H4 (cell line): ENCODE results near the gene IKZF2. TPM values are rescaled to one million over a fixed set of nuclear protein-coding genes. Genes with fewer than 3 reads are reported as not detected.

ENCODE experiments used
- DNase-seq: peaks from one replicate; pipeline ENCODE4 v3.0.0-alpha.2; 2015; ENCODE audit warnings: low spot score
- total RNA-seq: library from RNA; depleted of rRNA; stranded (reverse); fragments of >200 nt; shearing (Covaris generic); gene quantifications from 2 replicates; pipeline ENCODE4 v1.2.3, GENCODE V29; 2014

IKZF2 gene
- total RNA-seq, 1 experiment from 2014 or later: 1.7 TPM

DNA sequence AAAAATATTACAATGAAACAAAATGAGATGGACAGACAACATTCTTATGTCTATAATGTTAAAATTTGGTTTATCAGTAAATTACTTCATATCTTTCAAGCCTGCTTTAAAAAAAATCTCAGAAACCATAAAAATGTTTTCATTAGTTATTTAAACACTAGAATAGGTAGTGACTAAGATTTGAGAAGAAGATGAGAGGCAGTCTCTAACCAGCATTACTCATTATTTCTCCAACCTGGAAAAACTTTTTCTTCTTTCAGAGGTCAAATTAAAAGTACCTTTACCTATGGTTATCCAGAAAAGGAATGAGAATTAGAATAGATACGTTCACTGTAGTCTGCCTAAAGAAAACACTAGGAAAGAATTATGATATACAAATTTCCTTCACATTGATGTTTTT lies 50.3 kb downstream of the IKZF2 start:
- DNase-seq: no peak

DNA sequence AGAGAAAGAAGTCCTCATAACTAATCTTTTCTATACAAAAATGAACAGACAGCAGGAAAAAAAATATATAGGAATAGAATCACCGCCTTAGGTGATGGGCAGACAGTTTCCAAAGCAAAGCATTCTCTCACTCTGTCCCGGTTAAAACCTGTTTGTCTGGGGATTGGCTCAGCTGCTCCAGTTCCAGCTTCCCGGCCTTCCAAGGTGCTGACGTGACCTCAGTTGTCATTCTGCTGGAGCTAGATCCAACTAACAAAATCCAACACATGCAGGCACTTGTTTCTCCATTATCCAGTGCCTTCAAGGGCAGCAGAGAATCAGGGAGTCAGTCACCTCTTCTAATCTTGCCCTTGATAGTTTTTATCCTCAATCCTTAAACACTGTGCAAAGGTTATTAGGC lies 52.8 kb downstream of the IKZF2 start:
- DNase-seq: no peak

DNA sequence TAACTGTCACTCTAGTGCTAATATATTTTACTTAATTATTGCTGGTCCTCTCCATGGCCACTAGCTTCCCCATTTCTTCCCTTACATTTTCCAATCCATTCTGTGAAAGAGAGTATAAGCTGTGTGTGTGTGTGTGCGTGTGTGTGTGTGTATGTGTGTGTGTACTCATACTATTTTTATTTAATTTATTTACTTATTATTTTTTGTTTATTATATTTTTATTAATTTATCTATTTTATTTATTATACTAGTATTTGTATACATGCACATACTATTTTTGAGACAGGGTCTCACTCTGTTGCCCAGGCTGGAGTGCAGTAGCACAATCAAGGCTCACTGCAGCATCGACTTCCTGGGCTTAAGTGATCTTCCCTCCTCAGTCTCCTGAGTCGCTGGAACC lies 59.6 kb downstream of the IKZF2 start:
- DNase-seq: no peak

DNA sequence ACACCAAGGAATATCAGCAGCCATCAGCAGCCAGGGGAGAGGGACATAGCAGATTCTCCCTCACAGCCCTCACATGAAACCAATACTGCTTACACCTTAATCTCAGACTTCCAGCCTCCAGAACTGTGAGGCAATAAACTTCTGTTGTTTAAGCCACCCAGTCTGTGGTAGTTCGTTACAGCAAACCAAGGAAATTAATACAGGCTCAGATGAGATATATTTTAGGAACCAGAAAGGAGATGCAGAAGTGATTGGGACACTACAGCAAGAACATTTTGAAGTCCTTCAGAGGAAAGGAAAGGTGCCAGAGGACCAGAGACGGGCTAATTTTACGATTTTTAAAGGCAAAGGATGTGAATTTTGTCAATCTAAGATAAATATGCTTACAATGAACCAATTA lies 60.6 kb downstream of the IKZF2 start:
- DNase-seq: no peak

GRCh38 chr2:213089438-213089837 lies 62.0 kb downstream of the IKZF2 start:
- no peak for DNase-seq

GRCh38 chr2:213087040-213087439 lies 64.4 kb downstream of the IKZF2 start:
- DNase-seq: no peak

DNA sequence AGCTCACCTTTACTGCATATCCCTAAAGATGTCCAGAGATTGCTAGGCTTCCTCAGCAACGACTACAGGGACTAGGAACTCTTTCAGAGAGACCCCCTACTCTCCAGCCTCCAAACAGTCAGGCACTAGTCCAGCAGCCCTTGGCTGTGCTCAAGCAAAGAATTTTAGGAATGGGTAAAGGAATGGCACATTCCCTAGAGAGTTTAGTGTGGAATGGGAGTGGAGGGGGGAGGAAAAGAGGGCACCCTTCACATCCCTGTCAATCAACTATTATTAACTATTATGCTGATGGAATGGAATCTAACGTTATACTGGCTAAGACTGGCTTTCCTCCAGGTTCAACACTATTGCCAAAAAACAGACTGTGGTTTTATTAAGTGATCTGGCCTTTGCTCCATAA lies 64.8 kb downstream of the IKZF2 start:
- DNase-seq: no peak

DNA sequence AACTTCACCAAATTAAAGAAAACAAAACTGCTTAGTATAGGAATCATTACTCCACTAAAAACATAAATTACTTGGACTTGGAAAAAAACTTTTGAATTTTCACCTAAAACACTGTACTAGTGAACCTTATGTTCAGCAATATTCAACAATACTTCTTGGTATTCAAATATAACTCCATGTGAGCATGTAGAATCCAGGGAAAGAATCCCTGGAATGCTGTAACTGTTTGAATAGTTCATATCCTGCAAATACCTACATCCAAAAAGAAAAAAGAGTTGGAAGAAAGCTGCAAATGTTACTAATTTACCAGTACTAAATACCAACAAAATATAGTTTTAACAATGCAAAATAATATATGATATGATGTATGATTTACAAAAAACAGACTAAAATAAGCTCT lies 65.4 kb downstream of the IKZF2 start:
- no peak for DNase-seq

DNA sequence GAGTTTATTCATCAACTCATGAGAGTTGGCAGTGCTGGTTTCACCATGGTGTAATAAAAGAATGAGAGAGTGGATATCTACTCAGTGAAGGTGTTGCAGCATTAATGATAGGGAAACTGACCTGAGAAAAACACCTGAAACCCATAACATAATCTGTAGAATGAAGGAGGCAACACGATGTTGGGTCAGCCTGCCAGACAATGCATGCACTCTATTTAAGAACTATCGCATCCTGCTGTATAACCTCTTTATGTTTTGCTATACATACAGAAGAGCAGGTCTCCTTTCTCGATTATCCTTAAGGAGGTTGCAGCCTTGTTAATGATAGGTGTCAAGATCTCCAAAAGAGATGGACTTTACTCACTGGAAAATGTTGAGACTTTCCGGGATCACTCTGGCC lies 65.9 kb downstream of the IKZF2 start:
- DNase-seq: no peak

DNA sequence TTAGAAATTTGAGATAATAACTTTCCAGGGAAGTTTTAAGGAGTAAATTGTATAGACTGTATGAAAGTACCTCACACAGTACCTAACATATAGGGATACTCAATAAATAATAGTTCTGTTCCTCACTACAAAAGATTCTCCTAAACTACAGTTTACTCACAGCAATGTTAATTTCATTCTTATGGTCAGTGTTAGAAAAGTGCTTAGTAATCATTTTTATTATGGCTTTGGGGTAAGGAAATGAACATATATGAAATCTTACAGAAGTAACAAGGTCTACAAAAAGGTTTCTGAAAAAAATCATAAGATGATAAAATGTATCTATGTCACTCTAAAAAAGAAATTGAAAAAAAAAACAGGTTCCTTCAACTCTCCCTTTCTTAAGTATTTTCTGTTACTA lies 67.2 kb downstream of the IKZF2 start:
- DNase-seq: no peak

GRCh38 chr2:213080969-213081617 lies 70.3 kb downstream of the IKZF2 start:
- DNase-seq: no peak

- no peak for DNase-seq
Observed at GRCh38 chr2:213079756-213080155, 71.7 kb downstream of the IKZF2 start.

DNA sequence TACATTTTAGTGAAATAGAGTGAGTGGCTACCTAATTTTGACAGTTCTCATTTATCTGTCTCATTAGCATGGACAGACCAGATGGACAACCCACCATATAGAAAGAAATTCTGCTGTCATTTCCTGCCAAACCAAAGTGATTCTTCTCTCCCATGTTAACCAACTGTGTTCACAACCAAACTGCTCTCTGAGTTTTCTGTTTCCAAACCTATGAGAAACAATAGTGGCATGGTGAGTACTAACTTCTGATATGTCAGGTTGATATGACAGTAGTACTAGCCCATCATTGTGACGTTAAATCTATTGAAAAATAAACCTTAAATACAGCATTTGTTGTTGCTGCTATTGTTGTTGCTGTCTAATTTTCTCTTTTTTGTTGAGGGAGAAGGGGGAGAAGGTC lies 72.7 kb downstream of the IKZF2 start:
- no peak for DNase-seq

DNA sequence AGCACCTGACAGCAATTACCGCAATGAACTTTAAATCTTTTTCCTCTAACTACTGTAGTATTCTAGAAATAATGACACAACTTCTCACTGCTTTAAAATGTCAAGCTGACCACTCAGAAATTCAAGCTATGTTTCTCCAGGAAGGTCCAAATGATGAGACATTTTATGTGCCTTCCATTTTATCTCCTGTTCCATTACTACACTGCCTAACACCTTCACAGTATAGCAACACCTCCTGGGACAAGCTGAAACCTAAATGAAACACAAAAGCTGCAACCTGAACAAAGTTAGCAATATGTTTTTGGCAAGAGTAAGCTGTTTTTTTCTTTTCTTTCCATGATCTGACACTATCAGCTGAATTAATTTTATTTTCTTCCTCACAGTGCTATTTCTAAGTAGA lies 81.9 kb downstream of the IKZF2 start:
- DNase-seq: no peak

DNA sequence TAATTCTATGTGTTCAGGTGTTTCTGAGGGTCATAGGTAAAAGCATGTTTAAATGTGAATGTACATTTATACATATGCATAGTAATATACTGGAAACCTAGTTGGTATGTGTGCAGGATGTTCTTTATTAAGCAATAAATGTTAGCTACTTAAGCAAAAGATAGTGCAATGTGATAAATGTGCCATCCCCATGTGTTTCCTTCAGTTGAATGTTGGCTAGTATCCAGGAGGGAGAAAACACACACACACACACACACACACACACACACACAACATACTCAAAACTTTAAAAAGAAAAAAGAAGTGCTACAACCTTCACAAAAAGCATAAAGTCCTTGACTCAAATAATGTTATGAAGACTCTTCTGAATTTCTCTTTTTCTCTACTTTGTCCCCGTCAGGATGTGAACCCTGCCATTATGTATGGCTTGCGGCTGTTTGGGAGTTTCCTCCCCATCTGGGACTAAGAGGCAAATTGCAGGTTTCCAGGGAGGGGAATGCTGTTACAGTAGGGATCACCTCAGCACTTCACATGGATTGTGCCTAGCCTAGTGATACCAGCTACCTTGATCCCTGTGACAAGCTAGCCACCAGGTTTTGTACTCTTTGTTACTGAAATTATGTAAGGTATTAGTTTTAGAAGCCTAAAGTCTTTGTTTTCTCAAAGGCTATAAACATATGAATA lies 82.6 kb downstream of the IKZF2 start:
- no peak for DNase-seq

DNA sequence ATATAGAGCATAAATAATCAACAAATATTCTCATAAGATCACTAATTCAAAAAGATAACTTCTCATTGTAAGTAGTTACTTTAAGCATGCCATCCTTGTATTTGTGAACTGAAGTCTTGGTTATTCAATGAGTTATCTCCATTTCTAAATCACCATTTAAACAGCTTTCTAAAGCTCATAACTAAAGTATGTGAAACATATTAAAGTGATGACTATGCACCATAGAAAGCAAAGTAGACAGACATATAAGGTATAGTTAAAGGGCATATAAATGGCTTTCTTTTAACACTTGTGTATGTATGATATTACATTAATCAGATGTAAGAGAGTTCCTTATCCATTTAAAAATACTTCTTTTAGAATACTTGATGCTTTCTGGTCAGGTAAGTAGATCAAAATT lies 83.5 kb downstream of the IKZF2 start:
- no peak for DNase-seq

DNA sequence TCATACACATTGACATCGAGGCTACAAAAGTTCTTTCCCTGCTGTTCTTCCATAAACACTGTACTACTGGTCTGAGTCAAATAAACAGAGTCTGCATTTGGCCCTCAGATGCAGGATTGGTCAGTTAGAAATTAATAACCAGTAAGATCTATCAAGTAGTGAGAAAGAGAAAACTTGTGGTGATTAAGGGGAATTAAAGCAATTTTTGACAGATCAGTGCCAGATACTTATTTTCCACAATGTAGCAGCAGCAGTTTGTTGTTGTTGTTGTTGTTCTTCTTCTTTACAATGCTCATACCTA lies 85.0 kb downstream of the IKZF2 start:
- no peak for DNase-seq

DNA sequence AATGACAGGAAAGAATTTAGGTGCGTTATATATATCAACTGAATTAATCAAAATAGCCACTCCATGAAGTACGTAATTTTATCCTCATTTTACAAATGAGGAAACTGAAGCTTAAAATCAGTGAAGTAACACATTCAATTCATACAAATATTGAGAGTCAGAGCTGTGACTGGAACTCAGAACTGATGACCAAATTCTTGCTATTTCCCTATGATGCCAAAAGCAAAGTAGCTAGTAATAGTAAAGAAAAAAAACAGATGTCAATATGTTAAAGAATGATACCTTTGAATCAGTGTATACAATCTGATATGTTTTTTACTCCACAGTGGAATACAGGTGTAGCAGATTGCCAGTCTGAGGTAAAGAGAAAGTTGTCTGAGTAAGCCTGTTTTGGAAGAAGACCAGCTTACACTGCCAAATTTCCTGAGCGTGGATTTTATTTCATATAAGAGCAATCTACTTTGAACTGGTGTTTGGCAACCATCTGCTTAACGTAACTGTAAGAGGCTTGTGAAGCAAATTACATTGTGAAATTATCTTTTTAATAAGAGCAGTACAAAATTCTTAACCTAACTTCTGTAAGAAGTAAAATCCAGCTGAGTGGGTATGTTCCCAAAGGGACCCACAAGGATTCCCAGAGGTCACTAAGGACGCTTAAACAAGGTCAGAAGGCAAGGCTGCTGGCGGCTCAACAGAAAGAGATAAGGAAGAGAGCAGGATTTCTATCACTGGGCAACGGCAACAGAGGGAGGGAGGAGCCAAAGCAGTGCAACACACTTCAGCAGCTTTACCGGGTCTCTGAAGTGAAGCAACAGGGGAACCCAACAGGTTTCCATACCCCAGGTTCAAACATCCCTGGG lies 85.6 kb downstream of the IKZF2 start:
- no peak for DNase-seq

GRCh38 chr2:213064099-213064498 lies 87.3 kb downstream of the IKZF2 start:
- DNase-seq: no peak

- no peak for DNase-seq
Observed at GRCh38 chr2:213057977-213058376, 93.4 kb downstream of the IKZF2 start.

GRCh38 chr2:213046431-213046830 lies 105.0 kb downstream of the IKZF2 start:
- no peak for DNase-seq

GRCh38 chr2:213043566-213043965 lies 107.8 kb downstream of the IKZF2 start:
- DNase-seq: no peak

DNA sequence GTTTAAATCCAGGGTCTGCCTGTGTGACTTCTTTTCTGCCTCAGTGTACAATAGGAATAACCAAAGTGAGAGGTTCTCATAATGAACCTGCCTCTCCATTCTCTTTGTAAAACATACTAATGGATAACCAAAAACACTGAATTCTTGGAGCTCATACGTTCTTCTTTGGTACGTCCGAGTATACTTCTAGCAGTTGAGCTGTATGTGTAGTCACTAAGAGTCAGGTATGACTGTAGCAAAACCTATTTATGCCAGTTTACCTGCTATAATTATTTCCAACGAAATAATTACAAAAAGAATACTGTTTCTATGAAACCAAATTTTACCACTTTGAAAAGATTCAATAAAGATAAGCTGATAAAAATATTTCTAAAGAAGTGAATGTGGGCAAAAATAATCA lies 109.2 kb downstream of the IKZF2 start:
- no peak for DNase-seq
